ELF-1 (cell line): Measurements from ENCODE around the gene GRB10.
"Not testable (repeated sequence)": the region's sequence is repeated elsewhere in the genome, so short reads cannot be mapped to it uniquely, and the experiment has no call there.

ENCODE experiments used
- DNase-seq: peaks from one replicate; pipeline ENCODE4 v3.0.0-alpha.2; 2016; ENCODE audit warnings: low read depth, low spot score

GRB10 gene

GRCh38 chr7:50552921-50553320 is 229.8 kb downstream of the GRB10 start:
- DNase-seq = no peak

DNA sequence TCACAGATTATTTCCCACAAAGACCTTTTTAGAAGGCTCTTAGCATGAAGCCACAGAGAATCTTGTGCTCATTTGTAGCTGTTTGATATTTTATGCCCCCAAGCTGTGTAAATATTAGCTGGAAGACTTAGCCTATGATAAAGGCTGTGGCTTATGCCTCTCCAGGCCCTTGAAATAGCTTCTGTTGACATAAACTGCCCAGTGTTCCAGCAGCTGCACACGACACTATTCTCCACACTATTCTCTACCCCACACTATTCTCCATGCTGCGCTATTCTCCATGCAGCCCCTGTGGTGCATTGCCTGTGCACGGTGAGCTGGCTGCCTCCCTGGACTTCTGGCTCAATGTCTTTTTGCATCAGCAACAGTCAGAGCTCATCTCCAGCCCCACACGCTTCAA is 230.6 kb downstream of the GRB10 start:
- no peak for DNase-seq

DNA sequence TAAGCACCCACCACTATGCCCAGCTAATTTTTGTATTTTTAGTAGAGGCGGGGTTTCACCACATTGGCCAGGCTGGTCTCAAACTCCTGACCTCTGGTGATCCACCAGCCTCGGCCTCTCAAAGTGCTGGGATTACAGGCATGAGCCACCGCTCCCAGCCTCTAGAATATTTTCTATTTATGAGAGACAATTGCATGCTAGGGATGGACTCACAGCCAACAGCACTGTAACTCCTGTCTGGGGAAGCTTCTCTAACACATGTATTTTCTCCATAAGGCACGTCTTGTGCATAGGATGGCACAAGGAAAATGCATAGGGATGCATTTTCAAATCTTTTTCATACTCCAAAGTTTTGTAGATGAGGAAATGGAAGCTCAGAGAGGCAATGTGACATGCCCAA is 237.1 kb downstream of the GRB10 start:
- DNase-seq = not testable (repeated sequence)

DNA sequence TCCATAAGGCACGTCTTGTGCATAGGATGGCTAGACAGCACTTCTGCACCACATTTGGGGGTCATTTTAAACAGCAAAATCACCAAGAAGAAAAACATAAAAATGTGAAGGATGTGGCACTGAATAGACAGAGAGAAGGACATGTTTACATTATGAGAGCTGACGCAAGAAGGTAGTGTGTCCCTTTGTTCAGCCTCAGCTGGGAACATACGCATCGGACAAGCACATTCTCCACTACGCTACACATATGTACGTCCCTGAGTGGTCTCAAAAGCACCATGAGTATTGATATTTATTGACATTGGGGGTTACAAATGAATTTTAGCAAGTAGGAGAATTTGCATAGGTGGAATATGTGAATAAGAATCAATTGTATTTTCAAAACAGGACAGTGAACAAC is 237.7 kb downstream of the GRB10 start:
- no peak for DNase-seq

DNA sequence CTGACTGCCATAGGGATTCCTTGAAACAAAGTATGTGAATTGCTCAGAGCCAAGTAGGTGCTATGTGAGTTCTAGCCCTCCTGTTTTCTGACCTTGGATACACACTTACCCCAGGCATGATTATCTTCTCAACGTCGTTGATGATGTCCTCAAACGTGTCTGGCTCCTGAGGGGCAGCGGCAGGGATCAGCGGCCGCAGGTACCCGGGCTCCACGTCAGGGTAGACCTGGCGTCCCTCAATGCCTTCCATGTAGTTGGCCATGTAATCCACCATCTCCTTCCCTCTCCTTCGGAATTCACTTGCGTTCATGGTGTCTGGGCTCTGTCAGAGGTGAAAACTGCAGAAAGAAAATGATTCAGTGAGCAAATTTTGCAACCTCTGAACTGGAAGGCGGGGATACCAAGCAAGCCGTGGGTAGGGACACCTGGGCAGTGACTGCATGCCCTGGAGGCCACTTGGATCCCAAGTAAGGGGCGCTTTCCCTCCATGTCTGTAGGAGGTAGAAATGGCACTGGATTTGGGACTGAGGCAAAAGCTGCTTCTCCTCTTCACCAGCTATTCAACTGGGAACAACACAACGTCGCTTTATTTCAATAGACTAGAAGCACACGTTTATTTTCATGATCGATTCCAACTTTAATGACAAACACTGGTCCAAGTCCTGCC is 238.8 kb downstream of the GRB10 start:
- DNase-seq = no peak

GRCh38 chr7:50542132-50542531 is 240.6 kb downstream of the GRB10 start:
- no peak for DNase-seq

DNA sequence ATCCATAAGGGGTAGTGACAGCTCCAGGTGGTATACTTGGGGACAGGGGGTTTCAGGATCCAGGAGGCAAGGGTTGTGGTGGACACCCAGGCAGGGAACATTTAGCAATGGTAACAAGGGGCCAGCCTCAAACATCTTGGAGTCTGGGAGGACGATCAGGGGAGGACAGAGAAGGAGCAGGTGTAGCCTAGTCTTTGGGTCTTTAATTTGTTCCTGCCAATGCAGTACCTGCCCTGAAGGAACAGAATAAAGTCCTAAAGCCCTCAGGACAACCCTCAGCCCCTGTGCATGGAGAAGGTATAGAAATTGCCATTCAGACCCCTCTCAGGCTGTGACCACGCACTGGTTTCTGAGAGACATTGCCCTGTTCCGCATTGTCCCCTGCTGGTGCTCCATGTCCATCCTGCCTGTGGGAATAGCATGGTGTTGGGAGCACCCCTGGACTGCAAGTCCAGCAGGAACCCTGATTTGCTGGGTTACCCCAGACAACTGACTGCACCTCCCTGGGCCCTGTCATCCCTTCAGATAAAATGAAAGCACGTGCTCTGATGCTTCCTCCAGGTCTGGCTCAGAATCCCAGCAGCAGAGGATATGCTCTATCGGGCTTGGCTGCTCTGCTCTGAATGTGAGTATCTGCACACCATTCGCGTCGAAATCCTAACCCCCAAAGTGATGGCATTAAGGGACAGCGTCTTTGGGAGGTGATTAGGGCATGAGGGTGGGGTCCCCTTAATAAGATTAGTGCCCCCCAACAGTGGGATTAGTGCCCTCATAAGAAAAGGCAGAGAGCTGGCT is 241.7 kb downstream of the GRB10 start:
- DNase-seq = no peak
